Amniotic epithelial cell (primary cell): Measurements from ENCODE around the gene ATP5F1A.
A peak's percentile ranks its signal among the peaks of the same experiment; 100 is the strongest.
"Not testable (repeated sequence)": the region's sequence is repeated elsewhere in the genome, so short reads cannot be mapped to it uniquely, and the experiment has no call there.

ENCODE experiments used
- DNase-seq: peaks from one replicate; pipeline ENCODE4 v3.0.0-alpha.2; 2010; ENCODE audit warnings: low read depth

The ATP5F1A gene

GRCh38 chr18:46097801-46098615, at the start of gene ATP5F1A:
Gene ATP5F1A, minus strand, starts transcription at chr18:46098296. Its CDS starts 65 bp downstream, at chr18:46098231.
- DNase-seq, result peak; percentile 81

- DNase-seq, result no peak
These were observed 43.1 kb upstream of the ATP5F1A start for GRCh38 chr18:46141199-46141598.

- no peak for DNase-seq
These were observed 42.1 kb upstream of the ATP5F1A start for GRCh38 chr18:46140173-46140572.

GRCh38 chr18:46134920-46135675, 37.0 kb upstream of the ATP5F1A start:
- no peak for DNase-seq

- DNase-seq, result no peak
These were observed 35.4 kb upstream of the ATP5F1A start for GRCh38 chr18:46133534-46133933.

GRCh38 chr18:46130549-46130948, 32.5 kb upstream of the ATP5F1A start:
- DNase-seq, result not testable (repeated sequence)

GRCh38 chr18:46130061-46130460, 32.0 kb upstream of the ATP5F1A start:
- no peak for DNase-seq

- not testable (repeated sequence) for DNase-seq
These were observed 28.5 kb upstream of the ATP5F1A start for GRCh38 chr18:46126625-46127024.

- no peak for DNase-seq
These were observed 15.7 kb upstream of the ATP5F1A start for GRCh38 chr18:46113751-46114150.

- DNase-seq, result no peak
These were observed 12.3 kb upstream of the ATP5F1A start for GRCh38 chr18:46110406-46110805.

- DNase-seq, result no peak
These were observed 11.3 kb upstream of the ATP5F1A start for GRCh38 chr18:46109386-46109785.

- peak; percentile 74 for DNase-seq
These were observed 6.2 kb upstream of the ATP5F1A start, which contains the start of gene HAUS1 for GRCh38 chr18:46104128-46104911. Gene HAUS1, plus strand, starts transcription at chr18:46104385. Its CDS starts 27 bp downstream, at chr18:46104412.

GRCh38 chr18:46099463-46099862, 1.4 kb upstream of the ATP5F1A start:
- DNase-seq, result no peak

- DNase-seq, result no peak
These were observed 479 bp upstream of the ATP5F1A start for GRCh38 chr18:46098616-46098933.

GRCh38 chr18:46097431-46097800, 680 bp downstream of the ATP5F1A start:
- no peak for DNase-seq

GRCh38 chr18:46096651-46097300, 1.3 kb downstream of the ATP5F1A start:
- DNase-seq, result no peak

GRCh38 chr18:46095532-46095931, 2.6 kb downstream of the ATP5F1A start:
- no peak for DNase-seq

GRCh38 chr18:46088501-46088900, 9.6 kb downstream of the ATP5F1A start:
- peak; percentile 96 for DNase-seq

GRCh38 chr18:46084431-46084830, 13.7 kb downstream of the ATP5F1A start:
- DNase-seq, result no peak

GRCh38 chr18:46080156-46080555, 17.9 kb downstream of the ATP5F1A start:
- no peak for DNase-seq

- no peak for DNase-seq
These were observed 18.8 kb downstream of the ATP5F1A start for GRCh38 chr18:46079336-46079735.
